GM10266 (cell line): Measurements from ENCODE around the gene TBC1D10A.
"Not testable (repeated sequence)": the region's sequence is repeated elsewhere in the genome, so short reads cannot be mapped to it uniquely, and the experiment has no call there.

Source experiments
- DNase-seq: peaks from one replicate; pipeline ENCODE4 v3.0.0; 2012; ENCODE audit errors: extremely low spot score
- CTCF ChIP-seq: IDR thresholded peaks from 2 replicates; pipeline ENCODE4 v1.5.1; 2012; ENCODE audit warnings: mild to moderate bottlenecking, low read depth; ENCODE audit not compliant: control insufficient read depth, insufficient read depth; ENCODE audit errors: missing control alignments

The TBC1D10A gene

GRCh38 chr22:30347255-30347892, 20.6 kb upstream of the TBC1D10A start:
- DNase-seq = no peak
- no peak for TF ChIP-seq CTCF

GRCh38 chr22:30344447-30345200, 17.9 kb upstream of the TBC1D10A start:
- no peak for TF ChIP-seq CTCF
- no peak for DNase-seq

GRCh38 chr22:30340911-30341685, 14.4 kb upstream of the TBC1D10A start:
- no peak for TF ChIP-seq CTCF
- DNase-seq = no peak

DNA sequence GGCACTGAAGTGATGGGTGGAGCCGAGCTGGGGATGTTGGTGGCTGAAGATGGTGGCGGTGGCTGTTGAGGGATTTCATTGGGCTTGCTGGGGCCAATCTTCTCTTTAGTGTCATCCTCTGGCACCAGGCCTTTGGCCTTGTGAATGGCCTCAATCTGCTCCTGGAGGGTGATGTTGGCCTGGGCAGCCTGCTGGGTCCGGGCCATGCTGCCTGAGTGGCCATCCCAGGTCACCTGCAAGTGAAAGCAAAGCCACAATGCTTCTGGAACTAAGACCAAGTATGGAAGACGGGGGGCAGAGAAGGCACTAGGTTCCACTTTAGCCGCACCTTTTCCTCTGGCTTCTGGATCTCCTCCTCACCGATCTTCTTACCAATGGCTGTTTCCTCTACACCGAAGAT, 12.1 kb upstream of the TBC1D10A start:
- TF ChIP-seq CTCF = no peak

GRCh38 chr22:30338341-30338740, 11.6 kb upstream of the TBC1D10A start:
- not testable (repeated sequence) for DNase-seq

More for the DNA sequence above, 12.1 kb upstream of the TBC1D10A start:
- no peak for DNase-seq

- no peak for DNase-seq
- no peak for TF ChIP-seq CTCF
Measured at GRCh38 chr22:30337461-30337778, 10.7 kb upstream of the TBC1D10A start.

GRCh38 chr22:30336752-30337460, 10.2 kb upstream of the TBC1D10A start:
- TF ChIP-seq CTCF = no peak
- DNase-seq = no peak
